Measurements from ENCODE around the gene TCEANC. TPM values are rescaled to one million over a fixed set of nuclear protein-coding genes. Genes with fewer than 3 reads are reported as not detected.

The TCEANC gene
- polyA plus RNA-seq, 6 donors from 2014 or later = 10.5 to 14.1 (median 13.3) TPM

- Mint-ChIP-seq H3K4me1 (peaks cover 28 to 47% (median 30%) of the 10 kb centered on the region in 3 donors), H3K4me3 (peak overlapping the region; percentile 85 to 96 (median 93)), H3K9me3 (no peaks in the 10 kb centered on the region), H3K36me3 (no peaks in the 10 kb centered on the region), H3K27ac (peak overlapping the region; percentile 74 to 96 (median 89)), H3K27me3 (peaks cover 0 to 12% (median 0%) of the 10 kb centered on the region in 3 donors)
- no peak for DNase-seq
- peak in 1 of 2 donors; percentile 4 for ATAC-seq (ENCODE audit: low read depth in 2 of 2)
Measured at GRCh38 chrX:13688384-13688957, 35.5 kb downstream of the TCEANC start.

GRCh38 chrX:13688958-13689740 lies 36.2 kb downstream of the TCEANC start, which contains the start of gene RAB9A:
RAB9A (plus strand) TSS chrX:13689128; CDS start chrX:13708747, 19,619 bp downstream.
- peak within 1 kb of the TSS; percentile 83 to 96 (median 90) for H3K27ac Mint-ChIP-seq
- H3K4me1 Mint-ChIP-seq = peaks cover 32 to 52% (median 34%) of the 10 kb centered on the region in 3 donors
- no peaks in the 10 kb centered on the region for H3K36me3 Mint-ChIP-seq
- H3K4me3 Mint-ChIP-seq = peak within 1 kb of the TSS; percentile 85 to 96 (median 93)
- DNase-seq = peak; percentile 71
- no peaks in the 10 kb centered on the region for H3K9me3 Mint-ChIP-seq
- ATAC-seq (ENCODE audit: low read depth in 2 of 2) = peak; percentile 84 to 86
- H3K27me3 Mint-ChIP-seq = peaks cover 0 to 8% (median 0%) of the 10 kb centered on the region in 3 donors

GRCh38 chrX:13689741-13690211 lies 36.8 kb downstream of the TCEANC start:
- Mint-ChIP-seq H3K36me3 (no peaks in the 10 kb centered on the region), H3K4me1 (peaks cover 33 to 57% (median 35%) of the 10 kb centered on the region in 3 donors), H3K27me3 (peaks cover 0 to 7% (median 0%) of the 10 kb centered on the region in 3 donors), H3K9me3 (no peaks in the 10 kb centered on the region), H3K27ac (peak overlapping the region; percentile 82 to 92 (median 88)), H3K4me3 (peak overlapping the region; percentile 85 to 96 (median 93))
- DNase-seq (no peak), ATAC-seq (ENCODE audit: low read depth in 2 of 2) (no peak)

- Mint-ChIP-seq H3K27me3 (peaks cover 0 to 7% (median 0%) of the 10 kb centered on the region in 3 donors), H3K27ac (peak overlapping the region in 5 of 6 donors; percentile 40 to 94 (median 87)), H3K9me3 (no peaks in the 10 kb centered on the region), H3K36me3 (no peaks in the 10 kb centered on the region), H3K4me3 (peak overlapping the region in 7 of 8 donors; percentile 85 to 96 (median 92)), H3K4me1 (peaks cover 36 to 63% (median 45%) of the 10 kb centered on the region in 3 donors)
- DNase-seq = no peak
- no peak for ATAC-seq (ENCODE audit: low read depth in 2 of 2)
Measured at GRCh38 chrX:13690836-13691235, 37.9 kb downstream of the TCEANC start.

GRCh38 chrX:13691841-13692371 lies 39.0 kb downstream of the TCEANC start:
- Mint-ChIP-seq H3K36me3 (no peaks in the 10 kb centered on the region), H3K27me3 (peaks cover 0 to 7% (median 0%) of the 10 kb centered on the region in 3 donors), H3K4me3 (peak overlapping the region in 4 of 8 donors; percentile 13 to 65 (median 27)), H3K9me3 (no peaks in the 10 kb centered on the region), H3K27ac (peak overlapping the region in 2 of 6 donors; percentile 84 to 87), H3K4me1 (peaks cover 43 to 74% (median 52%) of the 10 kb centered on the region in 3 donors)
- no peak for DNase-seq
- peak; percentile 37 to 49 for ATAC-seq (ENCODE audit: low read depth in 2 of 2)

- no peaks in the 10 kb centered on the region for H3K9me3 Mint-ChIP-seq
- H3K36me3 Mint-ChIP-seq = no peaks in the 10 kb centered on the region
- H3K27me3 Mint-ChIP-seq = peaks cover 0 to 7% (median 0%) of the 10 kb centered on the region in 3 donors
- peak overlapping the region in 5 of 6 donors; percentile 11 to 87 (median 58) for H3K27ac Mint-ChIP-seq
- no peak for DNase-seq
- H3K4me3 Mint-ChIP-seq = peak overlapping the region in 5 of 8 donors; percentile 10 to 65 (median 53)
- no peak for ATAC-seq (ENCODE audit: low read depth in 2 of 2)
- peaks cover 49 to 83% (median 57%) of the 10 kb centered on the region in 3 donors for H3K4me1 Mint-ChIP-seq
Measured at GRCh38 chrX:13692771-13693231, 39.9 kb downstream of the TCEANC start.

GRCh38 chrX:13693341-13693961 lies 40.5 kb downstream of the TCEANC start:
- no peaks in the 10 kb centered on the region for H3K36me3 Mint-ChIP-seq
- ATAC-seq (ENCODE audit: low read depth in 2 of 2) = no peak

GRCh38 chrX:13694359-13694758 lies 41.4 kb downstream of the TCEANC start:
- Mint-ChIP-seq H3K27ac (no peak overlapping the region), H3K4me1 (peaks cover 55 to 92% (median 55%) of the 10 kb centered on the region in 3 donors), H3K36me3 (no peaks in the 10 kb centered on the region), H3K27me3 (peaks cover 0 to 7% (median 0%) of the 10 kb centered on the region in 3 donors), H3K9me3 (no peaks in the 10 kb centered on the region), H3K4me3 (no peak overlapping the region)
- ATAC-seq (ENCODE audit: low read depth in 2 of 2) (no peak), DNase-seq (no peak)

More at GRCh38 chrX:13693341-13693961, 40.5 kb downstream of the TCEANC start:
- peak overlapping the region; percentile 3 to 72 (median 40) for H3K4me3 Mint-ChIP-seq
- H3K4me1 Mint-ChIP-seq = peaks cover 49 to 84% (median 54%) of the 10 kb centered on the region in 3 donors
- peaks cover 0 to 7% (median 0%) of the 10 kb centered on the region in 3 donors for H3K27me3 Mint-ChIP-seq
- H3K9me3 Mint-ChIP-seq = no peaks in the 10 kb centered on the region
- H3K27ac Mint-ChIP-seq = peak overlapping the region; percentile 54 to 91 (median 66)
- no peak for DNase-seq

- ATAC-seq (ENCODE audit: low read depth in 2 of 2) (no peak), DNase-seq (no peak)
- Mint-ChIP-seq H3K4me3 (peak overlapping the region in 3 of 8 donors; percentile 16 to 44 (median 41)), H3K4me1 (peaks cover 57 to 90% (median 57%) of the 10 kb centered on the region in 3 donors), H3K27me3 (peaks cover 0 to 7% (median 0%) of the 10 kb centered on the region in 3 donors), H3K9me3 (no peaks in the 10 kb centered on the region), H3K27ac (peak overlapping the region in 1 of 6 donors; percentile 4), H3K36me3 (no peaks in the 10 kb centered on the region)
Measured at GRCh38 chrX:13694983-13695382, 42.0 kb downstream of the TCEANC start.

GRCh38 chrX:13695601-13696115 lies 42.7 kb downstream of the TCEANC start:
- Mint-ChIP-seq H3K4me3 (peak overlapping the region in 2 of 8 donors; percentile 14 to 44), H3K9me3 (no peaks in the 10 kb centered on the region), H3K4me1 (peaks cover 51 to 87% (median 52%) of the 10 kb centered on the region in 3 donors), H3K27me3 (peaks cover 0 to 2% (median 0%) of the 10 kb centered on the region in 3 donors), H3K27ac (peak overlapping the region in 3 of 6 donors; percentile 3 to 29 (median 13)), H3K36me3 (no peaks in the 10 kb centered on the region)
- ATAC-seq (ENCODE audit: low read depth in 2 of 2) (no peak), DNase-seq (no peak)

GRCh38 chrX:13697455-13697854 lies 44.5 kb downstream of the TCEANC start:
- H3K36me3 Mint-ChIP-seq = peaks cover 0 to 6% of the 10 kb centered on the region in 2 donors
- ATAC-seq (ENCODE audit: low read depth in 2 of 2) = peak; percentile 77 to 78
- H3K4me1 Mint-ChIP-seq = peaks cover 56 to 82% (median 60%) of the 10 kb centered on the region in 3 donors
- peaks cover 0 to 7% (median 0%) of the 10 kb centered on the region in 3 donors for H3K27me3 Mint-ChIP-seq
- H3K4me3 Mint-ChIP-seq = peak overlapping the region; percentile 15 to 69 (median 35)
- no peaks in the 10 kb centered on the region for H3K9me3 Mint-ChIP-seq
- peak; percentile 44 for DNase-seq
- peak overlapping the region in 5 of 6 donors; percentile 25 to 71 (median 65) for H3K27ac Mint-ChIP-seq

GRCh38 chrX:13697976-13698375 lies 45.0 kb downstream of the TCEANC start:
- peak; percentile 54 to 67 for ATAC-seq (ENCODE audit: low read depth in 2 of 2)
- peak overlapping the region; percentile 15 to 74 (median 34) for H3K4me3 Mint-ChIP-seq

More at GRCh38 chrX:13697976-13698375, 45.0 kb downstream of the TCEANC start:
- H3K9me3 Mint-ChIP-seq = no peaks in the 10 kb centered on the region
- DNase-seq = peak; percentile 35
- peak overlapping the region in 4 of 6 donors; percentile 25 to 71 (median 68) for H3K27ac Mint-ChIP-seq
- H3K4me1 Mint-ChIP-seq = peaks cover 54 to 77% (median 55%) of the 10 kb centered on the region in 3 donors
- peaks cover 0 to 9% (median 0%) of the 10 kb centered on the region in 3 donors for H3K27me3 Mint-ChIP-seq
- peaks cover 0 to 7% of the 10 kb centered on the region in 2 donors for H3K36me3 Mint-ChIP-seq
